ENCODE data around the gene SPOCK1. TPM values are rescaled to one million over a fixed set of nuclear protein-coding genes. Genes with fewer than 3 reads are reported as not detected.

The SPOCK1 gene
- total and polyA plus RNA-seq, 3 donors from 2014 or later, result 63.8 to 111 (median 101) TPM

GRCh38 chr5:137218896-137219295 is 280.2 kb downstream of the SPOCK1 start:
- intact Hi-C loops (cut with DNase I; ENCODE audit: low total_unique reads), result no loop called here

GRCh38 chr5:137218471-137218870 is 280.7 kb downstream of the SPOCK1 start:
- no peak overlapping the region for H3K27ac ChIP-seq
- H3K36me3 ChIP-seq (ENCODE audit: low read depth, missing control alignments), result no peaks in the 10 kb centered on the region
- no peak overlapping the region for H3K4me3 ChIP-seq
- H3K9me3 ChIP-seq, result no peaks in the 10 kb centered on the region
- H3K4me1 ChIP-seq, result no peaks in the 10 kb centered on the region
- no peak for DNase-seq
- intact Hi-C loops (cut with DNase I; ENCODE audit: low total_unique reads), result no loop called here
- no peaks in the 10 kb centered on the region for H3K27me3 ChIP-seq
- 0% methylated on average over 1 of the region's 1 CpG for WGBS, 2 donors
- no peak for TF ChIP-seq CTCF (IDR thresholded peaks at IDR 0.05)
- no peak for TF ChIP-seq POLR2A (IDR thresholded peaks at IDR 0.05)

More at GRCh38 chr5:137218896-137219295, 280.2 kb downstream of the SPOCK1 start:
- Histone ChIP-seq H3K4me1 (no peaks in the 10 kb centered on the region), H3K27me3 (no peaks in the 10 kb centered on the region), H3K27ac (no peak overlapping the region), H3K9me3 (no peaks in the 10 kb centered on the region), H3K4me3 (no peak overlapping the region), H3K36me3 (ENCODE audit: low read depth, missing control alignments) (no peaks in the 10 kb centered on the region)
- WGBS, 2 donors, result 42 to 59% methylated on average over 1 of the region's 1 CpG
- no peak for DNase-seq
- TF ChIP-seq POLR2A (IDR thresholded peaks at IDR 0.05), result no peak

GRCh38 chr5:137217599-137218200 is 281.4 kb downstream of the SPOCK1 start:
- no peak for DNase-seq

GRCh38 chr5:137216976-137217598 is 282.0 kb downstream of the SPOCK1 start:
- DNase-seq, result no peak
- Histone ChIP-seq H3K36me3 (ENCODE audit: low read depth, missing control alignments) (no peaks in the 10 kb centered on the region), H3K4me1 (no peaks in the 10 kb centered on the region), H3K27ac (no peak overlapping the region), H3K4me3 (no peak overlapping the region), H3K9me3 (no peaks in the 10 kb centered on the region), H3K27me3 (no peaks in the 10 kb centered on the region)
- no peak for TF ChIP-seq CTCF (IDR thresholded peaks at IDR 0.05)
- TF ChIP-seq POLR2A (IDR thresholded peaks at IDR 0.05), result no peak
- intact Hi-C loops (cut with DNase I; ENCODE audit: low total_unique reads), result no loop called here
- 71 to 87% methylated on average over 5 of the region's 5 CpGs for WGBS, 2 donors

More at GRCh38 chr5:137217599-137218200, 281.4 kb downstream of the SPOCK1 start:
- intact Hi-C loops (cut with DNase I; ENCODE audit: low total_unique reads), result no loop called here
- TF ChIP-seq POLR2A (IDR thresholded peaks at IDR 0.05) (no peak), CTCF (IDR thresholded peaks at IDR 0.05) (no peak)
- Histone ChIP-seq H3K4me1 (no peaks in the 10 kb centered on the region), H3K4me3 (no peak overlapping the region), H3K27me3 (no peaks in the 10 kb centered on the region), H3K27ac (no peak overlapping the region), H3K9me3 (no peaks in the 10 kb centered on the region), H3K36me3 (ENCODE audit: low read depth, missing control alignments) (no peaks in the 10 kb centered on the region)
- WGBS, 2 donors, result 85 to 86% methylated on average over 6 of the region's 6 CpGs

- Histone ChIP-seq H3K27ac (no peak overlapping the region), H3K4me3 (no peak overlapping the region), H3K36me3 (ENCODE audit: low read depth, missing control alignments) (no peaks in the 10 kb centered on the region), H3K9me3 (no peaks in the 10 kb centered on the region), H3K27me3 (no peaks in the 10 kb centered on the region), H3K4me1 (no peaks in the 10 kb centered on the region)
- DNase-seq, result no peak
- WGBS, 2 donors, result 73 to 83% methylated on average over 2 of the region's 2 CpGs
- intact Hi-C loops (cut with DNase I; ENCODE audit: low total_unique reads), result no loop called here
- no peak for TF ChIP-seq POLR2A (IDR thresholded peaks at IDR 0.05)
- no peak for TF ChIP-seq CTCF (IDR thresholded peaks at IDR 0.05)
These were observed 283.3 kb downstream of the SPOCK1 start for GRCh38 chr5:137215780-137216179.
